Omental fat pad (tissue), 4 donors: Measurements from ENCODE around the gene MT1F. TPM values are rescaled to one million over a fixed set of nuclear protein-coding genes. Genes with fewer than 3 reads are reported as not detected.

Experiments
- ATAC-seq: fragments of 150-250 bp; one replicate; pipeline ENCODE4 v1.9.1; 2016; ENCODE audit warnings: mild to moderate bottlenecking, moderate library complexity; ENCODE audit not compliant: low FRiP score
- DNase-seq: peaks from one replicate; pipeline ENCODE4 v3.0.0-alpha.2; 2019; ENCODE audit warnings: low spot score
- total RNA-seq, 4 donors: library from RNA; depleted of rRNA; stranded (reverse); fragments of >200 nt; gene quantifications; one replicate each; pipeline ENCODE4 v1.1.0, GENCODE V29; 2016
- TF ChIP-seq, protein P1 (sequence below), 3 donors: fragments of 450-650 bp; IDR thresholded peaks; one replicate each; pipeline ENCODE4 v1.5.1; 2016 to 2017; ENCODE audit warnings: antibody characterized with exemption in 3 of 3, mild to moderate bottlenecking in 3 of 3, moderate library complexity in 2 of 3

Gene MT1F
- 100 to 1,000 TPM in 1 of 4 donors, 10 to 100 TPM in 2, 1 to 10 TPM in 1; 9.8 to 199 (median 43.6) TPM for total RNA-seq

GRCh38 chr16:56657555-56658326 lies at the start of gene MT1F:
TSS of gene MT1F (plus strand) at chr16:56657959. CDS start at chr16:56658059, 100 bp downstream.
- DNase-seq (peak; percentile 80), ATAC-seq (peak; percentile 90)
- TF ChIP-seq, protein P1, sequence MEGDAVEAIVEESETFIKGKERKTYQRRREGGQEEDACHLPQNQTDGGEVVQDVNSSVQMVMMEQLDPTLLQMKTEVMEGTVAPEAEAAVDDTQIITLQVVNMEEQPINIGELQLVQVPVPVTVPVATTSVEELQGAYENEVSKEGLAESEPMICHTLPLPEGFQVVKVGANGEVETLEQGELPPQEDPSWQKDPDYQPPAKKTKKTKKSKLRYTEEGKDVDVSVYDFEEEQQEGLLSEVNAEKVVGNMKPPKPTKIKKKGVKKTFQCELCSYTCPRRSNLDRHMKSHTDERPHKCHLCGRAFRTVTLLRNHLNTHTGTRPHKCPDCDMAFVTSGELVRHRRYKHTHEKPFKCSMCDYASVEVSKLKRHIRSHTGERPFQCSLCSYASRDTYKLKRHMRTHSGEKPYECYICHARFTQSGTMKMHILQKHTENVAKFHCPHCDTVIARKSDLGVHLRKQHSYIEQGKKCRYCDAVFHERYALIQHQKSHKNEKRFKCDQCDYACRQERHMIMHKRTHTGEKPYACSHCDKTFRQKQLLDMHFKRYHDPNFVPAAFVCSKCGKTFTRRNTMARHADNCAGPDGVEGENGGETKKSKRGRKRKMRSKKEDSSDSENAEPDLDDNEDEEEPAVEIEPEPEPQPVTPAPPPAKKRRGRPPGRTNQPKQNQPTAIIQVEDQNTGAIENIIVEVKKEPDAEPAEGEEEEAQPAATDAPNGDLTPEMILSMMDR (IDR thresholded peaks at IDR 0.05), result no peak

- DNase-seq, result peak; percentile 91
- ATAC-seq, result peak; percentile 51
- TF ChIP-seq, protein P1 (IDR thresholded peaks at IDR 0.05), result no peak
Observed at GRCh38 chr16:56608043-56608875, 49.5 kb upstream of the MT1F start, which contains the start of gene MT2A. TSS of gene MT2A (plus strand) at chr16:56608584. CDS start at chr16:56608656, 72 bp downstream.

- TF ChIP-seq, protein P1 (IDR thresholded peaks at IDR 0.05), result no peak
- no peak for DNase-seq
- ATAC-seq, result no peak
Observed at GRCh38 chr16:56608876-56609462, 48.8 kb upstream of the MT1F start.

DNA sequence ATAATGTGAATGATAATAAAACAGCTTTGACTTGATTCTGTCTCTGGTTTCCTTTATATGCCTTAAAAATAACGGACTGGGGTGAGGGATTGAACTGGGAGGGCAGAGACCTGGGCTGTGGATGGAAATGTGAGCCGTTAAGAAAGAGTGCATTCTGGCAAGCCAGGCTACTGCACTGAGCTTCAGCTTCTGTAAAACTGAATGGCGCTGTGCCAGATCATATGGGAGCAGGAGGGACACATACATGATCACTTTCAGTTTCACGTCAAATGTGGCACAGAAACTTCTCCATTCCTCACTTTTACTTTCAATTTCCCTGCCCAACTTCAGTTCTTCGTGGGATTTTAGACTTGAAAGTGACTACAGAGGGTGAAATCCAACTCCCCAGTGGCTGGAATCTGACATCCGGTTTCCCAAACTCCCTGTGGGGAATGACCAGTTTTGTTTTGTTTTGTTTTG lies 48.3 kb upstream of the MT1F start:
- DNase-seq (no peak), ATAC-seq (no peak)
- TF ChIP-seq, protein P1 (IDR thresholded peaks at IDR 0.05), result no peak

- TF ChIP-seq, protein P1 (IDR thresholded peaks at IDR 0.05), result no peak
- DNase-seq, result peak; percentile 66
- peak; percentile 10 for ATAC-seq
Observed at GRCh38 chr16:56610017-56610608, 47.6 kb upstream of the MT1F start.

- no peak for DNase-seq
- TF ChIP-seq, protein P1 (IDR thresholded peaks at IDR 0.05), result no peak
- ATAC-seq, result no peak
Observed at GRCh38 chr16:56610609-56611111, 47.1 kb upstream of the MT1F start.
